K562 (cell line): ENCODE results near the gene GMEB2. TPM values are rescaled to one million over a fixed set of nuclear protein-coding genes. Genes with fewer than 3 reads are reported as not detected.

Experiments used
- BDP1 ChIP-seq: IDR thresholded peaks from 3 replicates; pipeline ENCODE4 v1.6.1; 2011; ENCODE audit not compliant: insufficient read length, insufficient read depth
- BRF1 ChIP-seq: IDR thresholded peaks from 3 replicates; pipeline ENCODE4 v1.6.1; 2011; ENCODE audit warnings: borderline replicate concordance, mild to moderate bottlenecking; ENCODE audit not compliant: insufficient read length; ENCODE audit errors: extremely low read depth
- CEBPB ChIP-seq: fragments of 450-650 bp; IDR thresholded peaks from 2 replicates; pipeline ENCODE4 v1.6.1; 2016; ENCODE audit warnings: missing genetic modification characterization, missing compliant biosample characterization
- ESRRB ChIP-seq: fragments of 250-450 bp; sonication (Bioruptor Pico); IDR thresholded peaks from 2 replicates; pipeline ENCODE4 v1.5.0; 2020; ENCODE audit warnings: mild to moderate bottlenecking, moderate library complexity, borderline replicate concordance
- HMGN3 ChIP-seq: IDR thresholded peaks from 2 replicates; pipeline ENCODE4 v1.6.1; 2011; ENCODE audit warnings: borderline replicate concordance, low read depth, mild to moderate bottlenecking, mixed read lengths, low read length; ENCODE audit not compliant: insufficient read length; ENCODE audit errors: extremely low read depth
- HNRNPK ChIP-seq: fragments of 200-400 bp; formaldehyde crosslinking; IDR thresholded peaks from one replicate; pipeline ENCODE4 v1.6.1; 2018; ENCODE audit warnings: mild to moderate bottlenecking, low read depth, low read length; ENCODE audit not compliant: poor library complexity, severe bottlenecking
- KLF1 ChIP-seq: fragments of 450-650 bp; IDR thresholded peaks from 2 replicates; pipeline ENCODE4 v1.6.1; 2016; ENCODE audit warnings: missing genetic modification characterization, missing compliant biosample characterization
- MEIS2 ChIP-seq: fragments of 450-650 bp; IDR thresholded peaks from 2 replicates; pipeline ENCODE4 v1.6.1; 2014; ENCODE audit warnings: mild to moderate bottlenecking; ENCODE audit not compliant: partially characterized antibody
- NFYB ChIP-seq: IDR thresholded peaks from 2 replicates; pipeline ENCODE4 v1.6.1; 2011; ENCODE audit warnings: mild to moderate bottlenecking, moderate library complexity; ENCODE audit not compliant: insufficient read length; ENCODE audit errors: extremely low read depth
- PCBP2 ChIP-seq: fragments of 200-400 bp; formaldehyde crosslinking; IDR thresholded peaks from 2 replicates; pipeline ENCODE4 v1.6.1; 2018; ENCODE audit warnings: low read length, low read depth, mild to moderate bottlenecking, moderate library complexity; ENCODE audit not compliant: poor library complexity, severe bottlenecking
- PHB ChIP-seq: fragments of 250-450 bp; sonication (Bioruptor Pico); IDR thresholded peaks from 2 replicates; pipeline ENCODE4 v1.5.0; 2021
- ZFP1 ChIP-seq: fragments of 450-650 bp; formaldehyde crosslinking; IDR thresholded peaks from 2 replicates; pipeline ENCODE4 v1.4.0; 2020; ENCODE audit warnings: mild to moderate bottlenecking, mixed read lengths
- ZNF3 ChIP-seq: fragments of 250-450 bp; sonication (Bioruptor Pico); IDR thresholded peaks from 2 replicates; pipeline ENCODE4 v1.5.0; 2021; ENCODE audit warnings: mild to moderate bottlenecking, moderate library complexity
- ZNF699 ChIP-seq: fragments of 250-450 bp; sonication (Bioruptor Pico); IDR thresholded peaks from 2 replicates; pipeline ENCODE4 v1.8.0; 2021; ENCODE audit warnings: mild to moderate bottlenecking, moderate library complexity; ENCODE audit not compliant: insufficient replicate concordance
- polyA plus RNA-seq, 8 experiments: library from polyadenylated mRNA; depleted of rRNA in 4 of 8; stranded (reverse) in 5 of 8; unstranded in 3 of 8; fragments of >200 nt; fragmentation: Nextera tagmentation in 2 of 8; fragmentation: Illumina TruSeq in 1 of 8; extraction: Ambion mirVana in 2 of 8; extraction: Trizol in 1 of 8; gene quantifications; 2 replicates each; pipeline versions ENCODE4 v1.2.1 to v1.2.3, GENCODE V29; 2011 to 2014; ENCODE audit warnings: inconsistent platforms in 1 of 8, missing spikeins in 1 of 8
- total RNA-seq, 7 experiments: library from RNA; depleted of rRNA in 6 of 7; stranded (reverse); fragments of >200 nt in 6 of 7; fragmentation: Illumina TruSeq in 2 of 7; extraction: Trizol in 2 of 7; gene quantifications; 2 replicates each; pipeline versions ENCODE4 v1.2.1 to v1.2.3, GENCODE V29; 2011 to 2021; ENCODE audit warnings: low replicate concordance in 1 of 7
- TF ChIP-seq, protein P1 (sequence below), 3 experiments: IDR thresholded peaks in 2 of 3; conservative IDR thresholded peaks in 1 of 3; 2 replicates each; pipeline ENCODE4 v1.5.1; 2011 to 2012; ENCODE audit warnings: low read length in 3 of 3, mild to moderate bottlenecking in 3 of 3, control low read depth in 2 of 3, improper control_type of control experiment in 1 of 3, inconsistent platforms in 1 of 3, low read depth in 1 of 3, mixed read lengths in 1 of 3, moderate library complexity in 1 of 3; ENCODE audit not compliant: insufficient read depth in 2 of 3
- TF ChIP-seq, protein P2 (sequence below): fragments of 450-650 bp; IDR thresholded peaks from 2 replicates; pipeline ENCODE4 v1.6.1; 2016; ENCODE audit warnings: borderline replicate concordance
- TF ChIP-seq, protein P3 (sequence below): sonication (generic); formaldehyde crosslinking; IDR thresholded peaks from 2 replicates; pipeline ENCODE4 v1.9.0; 2022; ENCODE audit warnings: mild to moderate bottlenecking, missing genetic modification reagents
- TF ChIP-seq, protein P4 (sequence below): sonication (generic); formaldehyde crosslinking; IDR thresholded peaks from 2 replicates; pipeline ENCODE4 v1.8.1; 2023; ENCODE audit warnings: mild to moderate bottlenecking, missing genetic modification reagents

The GMEB2 gene
- total and polyA plus RNA-seq, 9 of the 15 experiments (the other 6 are each of a cell fraction or from before 2014, with no cell fraction given): 0.03 to 13.9 (median 6.3) TPM

DNA sequence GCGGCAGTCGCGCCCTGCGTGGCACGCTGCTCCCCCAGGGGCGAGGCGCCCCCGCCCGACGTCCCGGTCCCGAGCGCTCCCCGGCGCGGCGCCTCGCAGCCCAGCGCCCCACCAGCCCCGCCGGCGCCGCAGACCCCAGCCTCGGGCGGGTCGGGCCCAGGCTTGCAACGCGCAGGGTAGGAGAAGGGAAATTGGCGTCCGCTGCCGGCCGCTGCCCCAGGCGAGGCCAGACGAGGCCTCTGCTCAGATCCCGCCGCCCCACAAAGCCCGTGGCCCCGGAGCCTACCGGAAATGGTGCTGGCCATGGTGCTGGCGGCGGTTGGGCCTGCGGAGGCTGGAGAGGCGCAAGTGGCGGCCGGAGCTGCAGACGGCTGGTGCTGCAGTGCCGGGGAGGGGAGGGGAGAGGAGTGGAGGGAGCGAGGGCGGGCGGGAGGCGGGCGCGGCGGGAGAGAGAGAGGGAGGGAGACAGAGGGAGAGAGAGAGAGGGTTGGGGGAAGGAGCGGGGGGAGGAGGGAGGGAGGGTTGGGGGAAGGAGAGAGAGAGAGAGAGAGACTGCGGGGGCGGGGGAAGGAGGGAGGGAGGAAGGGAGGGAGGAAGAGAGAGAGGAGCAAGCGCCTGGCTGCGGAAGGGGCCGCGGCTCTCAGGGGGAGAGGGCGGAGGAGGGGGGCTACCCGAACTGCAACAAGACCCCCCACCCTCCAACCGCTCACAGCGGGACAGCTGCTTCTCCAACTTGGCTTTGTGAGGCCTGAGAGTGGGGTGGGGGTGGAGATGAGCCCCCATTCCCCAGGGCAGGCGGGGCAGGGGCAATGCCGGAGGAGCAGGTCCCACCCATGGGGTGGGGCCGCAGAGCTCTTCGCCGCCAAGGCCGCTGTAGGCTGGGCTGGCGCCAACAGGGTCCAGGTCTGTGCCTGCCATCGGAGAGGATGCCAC lies 26.4 kb upstream of the GMEB2 start, which contains the start of gene STMN3 (continued):
- no peak for TF ChIP-seq ZNF699
- no peak for TF ChIP-seq BDP1
- TF ChIP-seq, protein P1, sequence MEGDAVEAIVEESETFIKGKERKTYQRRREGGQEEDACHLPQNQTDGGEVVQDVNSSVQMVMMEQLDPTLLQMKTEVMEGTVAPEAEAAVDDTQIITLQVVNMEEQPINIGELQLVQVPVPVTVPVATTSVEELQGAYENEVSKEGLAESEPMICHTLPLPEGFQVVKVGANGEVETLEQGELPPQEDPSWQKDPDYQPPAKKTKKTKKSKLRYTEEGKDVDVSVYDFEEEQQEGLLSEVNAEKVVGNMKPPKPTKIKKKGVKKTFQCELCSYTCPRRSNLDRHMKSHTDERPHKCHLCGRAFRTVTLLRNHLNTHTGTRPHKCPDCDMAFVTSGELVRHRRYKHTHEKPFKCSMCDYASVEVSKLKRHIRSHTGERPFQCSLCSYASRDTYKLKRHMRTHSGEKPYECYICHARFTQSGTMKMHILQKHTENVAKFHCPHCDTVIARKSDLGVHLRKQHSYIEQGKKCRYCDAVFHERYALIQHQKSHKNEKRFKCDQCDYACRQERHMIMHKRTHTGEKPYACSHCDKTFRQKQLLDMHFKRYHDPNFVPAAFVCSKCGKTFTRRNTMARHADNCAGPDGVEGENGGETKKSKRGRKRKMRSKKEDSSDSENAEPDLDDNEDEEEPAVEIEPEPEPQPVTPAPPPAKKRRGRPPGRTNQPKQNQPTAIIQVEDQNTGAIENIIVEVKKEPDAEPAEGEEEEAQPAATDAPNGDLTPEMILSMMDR (IDR thresholded peaks at IDR 0.05 in 2 of 3, conservative IDR thresholded peaks at IDR 0.05 in 1 of 3; ENCODE audit: insufficient read depth in 2 of 3, low read depth in 1 of 3, low read length in 3 of 3): no peak
- no peak for TF ChIP-seq ZNF3 (CRISPR knock-in tag)
- TF ChIP-seq, protein P2, sequence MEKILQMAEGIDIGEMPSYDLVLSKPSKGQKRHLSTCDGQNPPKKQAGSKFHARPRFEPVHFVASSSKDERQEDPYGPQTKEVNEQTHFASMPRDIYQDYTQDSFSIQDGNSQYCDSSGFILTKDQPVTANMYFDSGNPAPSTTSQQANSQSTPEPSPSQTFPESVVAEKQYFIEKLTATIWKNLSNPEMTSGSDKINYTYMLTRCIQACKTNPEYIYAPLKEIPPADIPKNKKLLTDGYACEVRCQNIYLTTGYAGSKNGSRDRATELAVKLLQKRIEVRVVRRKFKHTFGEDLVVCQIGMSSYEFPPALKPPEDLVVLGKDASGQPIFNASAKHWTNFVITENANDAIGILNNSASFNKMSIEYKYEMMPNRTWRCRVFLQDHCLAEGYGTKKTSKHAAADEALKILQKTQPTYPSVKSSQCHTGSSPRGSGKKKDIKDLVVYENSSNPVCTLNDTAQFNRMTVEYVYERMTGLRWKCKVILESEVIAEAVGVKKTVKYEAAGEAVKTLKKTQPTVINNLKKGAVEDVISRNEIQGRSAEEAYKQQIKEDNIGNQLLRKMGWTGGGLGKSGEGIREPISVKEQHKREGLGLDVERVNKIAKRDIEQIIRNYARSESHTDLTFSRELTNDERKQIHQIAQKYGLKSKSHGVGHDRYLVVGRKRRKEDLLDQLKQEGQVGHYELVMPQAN: peak; percentile 92
- TF ChIP-seq NFYB: no peak
- no peak for TF ChIP-seq ZFP1 (CRISPR knock-in tag)
- TF ChIP-seq BRF1: no peak
- peak; percentile 85 for TF ChIP-seq KLF1 (tag)
- TF ChIP-seq MEIS2: no peak
- no peak for TF ChIP-seq PCBP2
- TF ChIP-seq, protein P3, sequence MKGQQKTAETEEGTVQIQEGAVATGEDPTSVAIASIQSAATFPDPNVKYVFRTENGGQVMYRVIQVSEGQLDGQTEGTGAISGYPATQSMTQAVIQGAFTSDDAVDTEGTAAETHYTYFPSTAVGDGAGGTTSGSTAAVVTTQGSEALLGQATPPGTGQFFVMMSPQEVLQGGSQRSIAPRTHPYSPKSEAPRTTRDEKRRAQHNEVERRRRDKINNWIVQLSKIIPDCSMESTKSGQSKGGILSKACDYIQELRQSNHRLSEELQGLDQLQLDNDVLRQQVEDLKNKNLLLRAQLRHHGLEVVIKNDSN (CRISPR knock-in tag): no peak
- no peak for TF ChIP-seq PHB
- TF ChIP-seq HMGN3: peak; percentile 27
- TF ChIP-seq, protein P4, sequence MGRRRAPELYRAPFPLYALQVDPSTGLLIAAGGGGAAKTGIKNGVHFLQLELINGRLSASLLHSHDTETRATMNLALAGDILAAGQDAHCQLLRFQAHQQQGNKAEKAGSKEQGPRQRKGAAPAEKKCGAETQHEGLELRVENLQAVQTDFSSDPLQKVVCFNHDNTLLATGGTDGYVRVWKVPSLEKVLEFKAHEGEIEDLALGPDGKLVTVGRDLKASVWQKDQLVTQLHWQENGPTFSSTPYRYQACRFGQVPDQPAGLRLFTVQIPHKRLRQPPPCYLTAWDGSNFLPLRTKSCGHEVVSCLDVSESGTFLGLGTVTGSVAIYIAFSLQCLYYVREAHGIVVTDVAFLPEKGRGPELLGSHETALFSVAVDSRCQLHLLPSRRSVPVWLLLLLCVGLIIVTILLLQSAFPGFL (CRISPR knock-in tag): 0 out of 2 replicates have a peak, but pooled peaks have one; percentile 59
- TF ChIP-seq HNRNPK: peak; percentile 56
- TF ChIP-seq ESRRB (CRISPR knock-in tag): no peak
- TF ChIP-seq CEBPB (tag): no peak
